Measurements from ENCODE around the gene SIPA1.

SIPA1 gene

DNA sequence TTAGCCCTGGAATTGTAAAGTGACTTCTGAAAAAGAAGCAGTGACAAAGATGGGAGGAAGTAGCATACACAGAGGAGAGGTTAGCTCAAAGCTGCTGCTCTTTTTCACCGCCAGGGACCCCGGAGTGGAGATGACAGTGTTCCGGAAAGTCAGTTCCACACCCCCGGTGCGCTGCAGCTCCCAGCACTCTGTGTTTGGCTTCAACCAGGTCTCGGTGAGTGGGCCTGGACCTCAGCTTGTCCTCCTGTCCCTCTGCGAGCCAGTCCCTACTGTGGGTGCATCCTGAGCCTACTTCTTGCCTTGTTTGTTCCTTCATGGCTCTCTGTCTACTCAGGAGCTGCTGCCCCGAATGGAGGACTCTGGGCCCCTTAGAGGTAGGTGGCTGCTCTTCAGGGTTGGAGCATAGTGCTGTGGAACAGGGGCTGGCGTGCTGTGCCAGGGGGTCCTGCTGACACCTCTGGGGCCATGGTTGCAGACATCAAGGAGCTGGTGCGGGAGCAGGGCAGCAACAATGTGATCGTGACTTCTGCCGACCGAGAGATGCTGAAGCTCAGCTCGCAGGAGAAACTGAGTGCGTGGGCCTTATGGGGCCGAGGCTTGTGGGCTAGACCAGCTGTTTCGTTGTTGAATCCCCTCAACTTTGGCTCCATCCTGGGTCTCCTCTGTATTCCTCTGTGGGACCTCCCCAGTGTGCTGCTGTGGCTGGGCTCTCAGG lies 20.6 kb upstream of the SIPA1 start:
- peak; percentile 60 for FAIRE-seq
- TF ChIP-seq POLR2AphosphoS5 (IDR thresholded peaks at IDR 0.05; ENCODE audit: low read depth, low read length) (no peak), TAF1 (IDR thresholded peaks at IDR 0.05; ENCODE audit: borderline replicate concordance, low read depth, low read length) (no peak), POLR2A (IDR thresholded peaks at IDR 0.05; ENCODE audit: low read depth, low read length) (no peak)
- DNase-seq (ENCODE audit: insufficient read length): no peak

DNA sequence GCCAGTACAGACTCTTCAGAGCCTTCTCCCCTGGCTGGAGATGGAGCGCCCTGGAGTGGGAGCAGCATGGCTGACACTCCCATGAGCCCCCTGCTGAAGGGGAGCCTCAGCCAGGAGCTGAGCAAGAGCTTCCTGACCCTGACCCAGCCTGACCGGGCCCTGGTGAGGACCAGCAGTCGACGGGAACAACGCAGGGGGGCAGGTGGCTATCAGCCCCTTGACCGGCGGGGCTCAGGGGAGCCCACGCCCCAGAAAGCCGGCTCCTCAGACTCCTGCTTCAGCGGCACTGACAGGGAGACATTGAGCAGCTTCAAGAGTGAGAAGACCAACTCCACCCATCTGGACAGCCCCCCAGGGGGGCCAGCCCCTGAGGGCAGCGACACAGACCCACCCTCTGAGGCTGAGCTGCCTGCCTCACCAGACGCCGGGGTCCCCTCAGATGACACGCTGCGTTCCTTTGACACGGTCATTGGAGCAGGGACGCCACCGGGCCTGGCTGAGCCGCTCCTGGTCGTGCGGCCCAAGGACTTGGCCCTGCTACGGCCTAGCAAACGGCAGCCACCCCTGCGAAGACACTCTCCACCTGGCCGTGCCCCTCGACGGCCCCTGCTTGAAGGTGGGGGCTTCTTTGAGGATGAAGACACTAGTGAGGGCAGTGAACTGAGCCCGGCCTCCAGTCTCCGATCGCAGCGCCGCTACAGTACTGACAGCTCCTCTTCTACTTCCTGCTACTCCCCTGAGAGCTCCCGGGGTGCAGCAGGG lies 19.7 kb upstream of the SIPA1 start:
- DNase-seq (ENCODE audit: insufficient read length): no peak
- no peak for FAIRE-seq
- TF ChIP-seq POLR2AphosphoS5 (IDR thresholded peaks at IDR 0.05; ENCODE audit: low read depth, low read length) (no peak), POLR2A (IDR thresholded peaks at IDR 0.05; ENCODE audit: low read depth, low read length) (no peak), TAF1 (IDR thresholded peaks at IDR 0.05; ENCODE audit: borderline replicate concordance, low read depth, low read length) (no peak)

DNA sequence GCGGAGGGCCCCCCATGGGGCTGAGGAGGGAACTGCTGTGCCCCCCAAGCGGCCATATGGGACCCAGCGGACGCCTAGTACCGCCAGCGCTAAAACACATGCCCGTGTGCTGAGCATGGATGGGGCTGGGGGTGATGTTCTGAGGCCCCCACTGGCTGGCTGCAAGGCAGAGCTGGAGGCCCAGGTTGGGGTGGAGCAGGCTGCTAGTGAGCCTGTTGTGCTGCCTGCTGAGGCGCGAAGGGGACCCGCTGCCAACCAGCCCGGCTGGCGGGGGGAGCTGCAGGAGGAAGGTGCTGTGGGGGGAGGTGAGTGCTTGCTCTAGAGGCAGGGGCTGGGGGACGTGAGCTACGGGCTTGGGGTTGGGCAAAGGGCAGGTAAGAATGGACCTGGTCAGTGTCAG lies 19.1 kb upstream of the SIPA1 start:
- TF ChIP-seq POLR2AphosphoS5 (IDR thresholded peaks at IDR 0.05; ENCODE audit: low read depth, low read length) (no peak), POLR2A (IDR thresholded peaks at IDR 0.05; ENCODE audit: low read depth, low read length) (no peak), TAF1 (IDR thresholded peaks at IDR 0.05; ENCODE audit: borderline replicate concordance, low read depth, low read length) (no peak)
- FAIRE-seq (no peak), DNase-seq (ENCODE audit: insufficient read length) (no peak)

DNA sequence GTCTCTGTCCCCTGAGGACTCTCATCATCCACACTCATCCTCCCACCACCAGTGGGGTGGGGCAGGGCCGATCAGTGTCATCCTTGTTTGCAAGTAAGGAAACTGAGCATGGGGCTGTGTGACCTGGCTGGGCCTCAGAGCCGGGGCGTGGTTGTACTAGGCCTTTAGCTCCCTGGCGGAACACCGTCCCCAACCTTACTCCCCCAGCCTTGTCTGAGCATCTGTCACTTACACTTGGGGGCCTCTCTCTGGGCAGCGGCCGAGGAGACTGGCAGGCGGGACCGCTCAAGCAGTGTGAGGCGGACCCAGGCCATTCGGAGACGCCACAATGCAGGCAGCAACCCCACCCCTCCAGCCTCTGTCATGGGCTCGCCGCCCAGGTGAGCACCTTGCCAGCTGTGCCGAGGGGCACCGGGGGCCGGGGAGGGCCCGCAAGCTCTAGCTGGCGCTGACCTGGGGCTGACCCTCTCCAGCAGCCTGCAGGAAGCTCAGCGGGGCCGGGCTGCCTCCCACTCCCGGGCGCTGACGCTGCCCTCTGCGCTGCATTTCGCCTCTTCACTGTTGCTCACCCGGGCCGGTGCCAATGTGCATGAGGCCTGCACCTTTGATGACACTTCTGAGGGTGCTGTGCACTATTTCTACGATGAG lies 18.5 kb upstream of the SIPA1 start:
- no peak for DNase-seq (ENCODE audit: insufficient read length)
- no peak for FAIRE-seq
- TF ChIP-seq POLR2A (IDR thresholded peaks at IDR 0.05; ENCODE audit: low read depth, low read length) (no peak), POLR2AphosphoS5 (IDR thresholded peaks at IDR 0.05; ENCODE audit: low read depth, low read length) (no peak), TAF1 (IDR thresholded peaks at IDR 0.05; ENCODE audit: borderline replicate concordance, low read depth, low read length) (no peak)

DNA sequence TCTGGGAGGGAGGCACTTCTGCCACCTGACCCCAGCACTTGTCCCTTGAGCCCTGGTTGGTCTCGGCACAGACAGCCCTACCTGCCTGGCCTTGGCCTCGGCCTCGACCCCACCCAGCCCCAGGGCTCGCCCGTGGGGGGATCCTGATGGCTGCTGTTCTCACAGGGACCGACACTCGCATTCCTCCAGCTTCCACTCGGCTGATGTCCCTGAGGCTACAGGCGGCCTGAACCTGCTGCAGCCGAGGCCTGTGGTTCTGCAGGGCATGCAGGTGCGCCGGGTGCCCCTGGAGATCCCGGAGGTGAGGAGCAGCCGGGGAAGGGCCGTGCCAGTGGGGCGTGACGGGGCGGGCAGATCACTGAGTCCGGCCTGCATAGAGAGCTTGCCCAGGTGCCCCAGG lies 17.2 kb upstream of the SIPA1 start:
- DNase-seq (ENCODE audit: insufficient read length): no peak
- FAIRE-seq: no peak
- no peak for TF ChIP-seq POLR2A (IDR thresholded peaks at IDR 0.05; ENCODE audit: low read depth, low read length)

DNA sequence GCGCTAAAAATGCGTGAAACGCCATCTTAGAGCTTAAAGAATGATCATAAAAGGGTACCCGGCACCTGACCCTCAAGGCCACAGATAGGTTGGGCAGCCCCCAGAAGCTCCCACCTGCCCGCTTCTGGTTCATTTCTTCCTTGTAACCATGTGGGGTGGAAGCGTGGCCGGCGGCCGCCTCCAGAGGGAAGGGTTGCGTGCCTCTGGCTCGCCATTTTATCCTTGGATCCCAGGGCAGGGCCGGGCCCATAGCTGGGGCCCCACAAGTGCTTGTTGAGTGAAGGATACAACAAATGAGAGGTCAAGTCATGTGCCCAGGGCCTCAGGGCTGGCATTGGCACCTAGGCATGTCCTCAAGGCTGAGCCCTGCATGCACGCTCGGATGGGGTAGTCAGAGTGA lies 16.4 kb upstream of the SIPA1 start:
- DNase-seq (ENCODE audit: insufficient read length) (no peak), FAIRE-seq (no peak)
- TF ChIP-seq POLR2A (IDR thresholded peaks at IDR 0.05; ENCODE audit: low read depth, low read length) (no peak), POLR2AphosphoS5 (IDR thresholded peaks at IDR 0.05; ENCODE audit: low read depth, low read length) (no peak), TAF1 (IDR thresholded peaks at IDR 0.05; ENCODE audit: borderline replicate concordance, low read depth, low read length) (no peak)

DNA sequence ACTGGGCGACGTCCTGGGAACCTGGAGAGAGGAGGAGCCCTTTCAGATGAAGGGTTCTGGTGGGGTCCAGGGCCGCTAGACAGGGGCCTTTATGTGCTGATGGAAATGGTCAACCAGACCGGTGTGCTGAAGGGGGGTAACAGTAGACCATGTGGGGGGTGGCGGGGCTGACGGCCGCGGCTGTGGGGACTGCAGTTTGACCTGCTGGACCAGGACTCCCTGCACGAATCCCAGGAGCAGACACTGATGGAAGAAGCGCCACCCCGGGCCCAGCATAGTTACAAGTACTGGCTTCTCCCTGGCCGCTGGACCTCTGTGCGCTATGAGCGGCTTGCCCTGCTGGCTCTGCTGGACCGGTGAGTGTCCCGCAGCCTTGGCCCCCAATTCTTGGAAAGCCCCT lies 15.9 kb upstream of the SIPA1 start:
- TF ChIP-seq POLR2AphosphoS5 (IDR thresholded peaks at IDR 0.05; ENCODE audit: low read depth, low read length) (no peak), POLR2A (IDR thresholded peaks at IDR 0.05; ENCODE audit: low read depth, low read length) (no peak), TAF1 (IDR thresholded peaks at IDR 0.05; ENCODE audit: borderline replicate concordance, low read depth, low read length) (no peak)
- DNase-seq (ENCODE audit: insufficient read length) (no peak), FAIRE-seq (no peak)

DNA sequence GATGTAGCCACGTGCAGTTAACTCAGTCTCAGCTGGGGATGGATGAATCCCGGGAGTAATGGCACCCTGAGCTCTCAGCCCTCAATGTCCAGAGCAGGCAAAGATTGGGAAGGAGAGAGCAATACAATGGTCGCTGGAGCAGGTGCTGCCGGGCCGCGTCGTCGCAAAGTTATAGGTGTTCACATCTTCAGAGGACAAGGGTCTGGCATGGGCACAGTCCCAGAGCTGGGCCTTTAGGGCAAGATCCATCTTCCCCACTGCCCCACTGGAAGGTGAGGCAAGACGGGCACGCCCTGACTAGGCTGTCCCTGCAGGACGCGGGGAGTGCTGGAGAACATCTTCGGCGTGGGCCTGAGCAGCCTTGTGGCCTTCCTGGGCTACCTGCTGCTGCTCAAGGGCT lies 14.7 kb upstream of the SIPA1 start:
- no peak for DNase-seq (ENCODE audit: insufficient read length)
- FAIRE-seq: no peak
- TF ChIP-seq POLR2A (IDR thresholded peaks at IDR 0.05; ENCODE audit: low read depth, low read length): no peak
- TF ChIP-seq POLR2AphosphoS5 (IDR thresholded peaks at IDR 0.05; ENCODE audit: low read depth, low read length): no peak
- no peak for TF ChIP-seq TAF1 (IDR thresholded peaks at IDR 0.05; ENCODE audit: borderline replicate concordance, low read depth, low read length)

DNA sequence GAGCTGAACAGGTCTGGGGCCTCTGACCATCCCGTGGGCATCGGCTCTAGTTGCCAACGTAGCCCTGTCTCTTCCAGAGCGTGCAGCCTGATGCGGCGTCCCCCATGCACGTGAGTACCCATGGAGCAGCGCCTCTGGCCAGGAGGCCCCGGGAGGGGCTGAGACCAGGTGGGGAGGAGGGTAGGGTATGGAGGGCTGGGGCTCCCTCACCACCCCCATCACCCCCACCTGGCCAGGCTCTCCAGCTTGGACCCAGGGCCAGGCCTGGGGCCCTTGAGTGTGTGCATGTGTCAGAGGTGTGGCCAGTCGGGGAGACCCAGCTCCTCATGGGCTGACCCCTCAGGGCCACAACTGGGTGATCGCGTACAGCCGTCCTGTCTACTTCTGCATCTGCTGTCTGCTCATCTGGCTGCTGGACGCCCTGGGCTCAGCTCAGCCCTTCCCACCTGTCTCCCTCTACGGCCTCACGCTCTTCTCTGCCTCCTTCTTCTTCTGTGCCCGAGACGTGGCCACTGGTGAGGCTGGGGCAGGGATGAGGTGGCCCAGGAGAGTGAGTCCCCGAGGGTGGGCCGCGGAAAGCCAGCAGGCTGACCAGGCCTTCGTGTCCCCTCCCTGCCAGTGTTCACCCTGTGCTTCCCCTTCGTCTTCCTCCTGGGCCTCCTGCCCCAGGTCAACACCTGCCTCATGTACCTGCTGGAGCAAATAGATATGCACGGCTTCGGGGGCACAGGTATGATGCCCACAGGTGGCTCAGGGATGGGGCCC lies 13.9 kb upstream of the SIPA1 start:
- no peak for DNase-seq (ENCODE audit: insufficient read length)
- no peak for TF ChIP-seq POLR2AphosphoS5 (IDR thresholded peaks at IDR 0.05; ENCODE audit: low read depth, low read length)
- TF ChIP-seq TAF1 (IDR thresholded peaks at IDR 0.05; ENCODE audit: borderline replicate concordance, low read depth, low read length): no peak
- TF ChIP-seq POLR2A (IDR thresholded peaks at IDR 0.05; ENCODE audit: low read depth, low read length): 0 out of 2 replicates have a peak, but pooled peaks have one; percentile 30
- no peak for FAIRE-seq

DNA sequence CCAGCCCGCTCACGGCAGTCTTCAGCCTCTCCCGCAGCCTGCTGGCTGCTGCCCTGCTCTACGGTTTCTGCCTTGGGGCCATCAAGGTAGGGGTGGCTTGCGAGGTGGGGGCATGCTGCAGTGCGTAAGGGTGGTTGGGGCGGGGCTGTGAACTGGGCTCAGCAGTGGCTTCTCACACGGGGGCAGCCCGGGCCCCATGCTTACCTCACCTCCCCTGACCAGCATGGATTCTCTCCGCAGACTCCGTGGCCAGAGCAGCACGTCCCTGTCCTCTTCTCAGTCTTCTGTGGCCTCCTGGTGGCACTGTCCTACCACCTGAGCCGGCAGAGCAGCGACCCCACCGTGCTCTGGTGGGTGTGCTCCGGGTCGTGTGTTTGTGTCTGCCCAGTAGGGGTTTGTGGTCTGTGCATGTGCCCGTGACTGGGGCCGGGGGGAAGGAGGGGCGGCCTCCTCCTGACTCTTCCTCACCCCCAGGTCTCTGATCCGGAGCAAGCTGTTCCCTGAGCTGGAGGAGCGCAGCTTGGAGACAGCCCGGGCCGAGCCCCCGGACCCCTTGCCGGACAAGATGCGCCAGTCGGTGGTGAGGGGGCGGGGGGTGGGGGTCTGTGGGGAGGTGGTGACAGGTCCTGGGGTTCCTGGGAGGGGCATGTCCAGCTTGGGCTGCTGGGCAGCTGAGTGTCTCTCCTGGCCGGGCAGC lies 12.8 kb upstream of the SIPA1 start:
- no peak for FAIRE-seq
- TF ChIP-seq TAF1 (IDR thresholded peaks at IDR 0.05; ENCODE audit: borderline replicate concordance, low read depth, low read length) (no peak), POLR2AphosphoS5 (IDR thresholded peaks at IDR 0.05; ENCODE audit: low read depth, low read length) (no peak), POLR2A (IDR thresholded peaks at IDR 0.05; ENCODE audit: low read depth, low read length) (no peak)
- DNase-seq (ENCODE audit: insufficient read length): no peak

Data from GM12892 (cell line).